Activated naive CD4-positive, alpha-beta T cell treated with anti-CD3 and anti-CD28 coated beads, Interleukin-2, amount 10 ng/mL, durations not matched to agents 7 days and 5 days (primary cell): ENCODE measurements around the gene PGLYRP2.
A peak's percentile ranks its signal among the peaks of the same experiment; 100 is the strongest.

Source experiments
- CTCF ChIA-PET: fragments of 350-600 bp; sonication (Branson Sonifier 250); formaldehyde crosslinking; loops from one replicate; lab custom pipeline; 2021; ENCODE audit warnings: antibody characterized with exemption; lab: Charles Lee
- DNase-seq: peaks from one replicate; pipeline ENCODE4 v3.0.0-alpha.2; 2020
- H3K27ac Mint-ChIP-seq: one replicate; pipeline ENCODE4 v1.8.0; 2021; ENCODE audit warnings: mild to moderate bottlenecking, moderate library complexity, mixed read lengths
- H3K27me3 Mint-ChIP-seq: one replicate; pipeline ENCODE4 v1.8.0; 2021; ENCODE audit warnings: mild to moderate bottlenecking, mixed read lengths
- H3K36me3 Mint-ChIP-seq: one replicate; pipeline ENCODE4 v1.8.0; 2021; ENCODE audit warnings: mixed read lengths
- H3K4me1 Mint-ChIP-seq: one replicate; pipeline ENCODE4 v1.8.0; 2021; ENCODE audit warnings: mixed read lengths
- H3K4me3 Mint-ChIP-seq: one replicate; pipeline ENCODE4 v1.8.0; 2021; ENCODE audit warnings: mild to moderate bottlenecking, moderate library complexity, mixed read lengths
- H3K9me3 Mint-ChIP-seq: one replicate; pipeline ENCODE4 v1.8.0; 2021; ENCODE audit warnings: mixed read lengths

PGLYRP2 gene

DNA sequence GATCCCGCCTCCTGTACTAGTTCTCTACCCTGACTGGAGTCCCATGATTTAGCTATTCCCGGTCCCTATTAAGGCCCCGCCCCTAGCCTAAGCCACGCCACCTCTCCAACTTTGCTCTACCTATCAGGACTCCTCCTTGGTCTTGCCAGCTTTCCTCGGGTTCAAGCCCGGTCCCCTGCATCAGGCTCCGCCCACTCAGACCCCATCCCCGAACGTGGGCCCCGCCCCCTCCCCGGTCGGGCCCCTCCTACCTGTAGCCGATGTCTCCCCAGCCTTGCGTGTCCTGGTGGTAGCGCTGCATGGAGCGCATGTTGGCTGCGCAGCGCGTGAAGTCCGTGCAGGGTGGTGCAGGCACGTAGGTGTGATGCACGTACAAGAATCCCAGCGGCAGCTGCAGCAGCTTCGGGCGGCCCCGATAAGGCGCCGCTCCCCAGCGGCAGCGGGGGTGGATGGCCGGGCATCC lies 7.6 kb downstream of the PGLYRP2 start:
- H3K4me3 Mint-ChIP-seq: no peak overlapping the region
- H3K27ac Mint-ChIP-seq: no peak overlapping the region
- peaks cover 50% of the 10 kb centered on the region for H3K4me1 Mint-ChIP-seq
- peaks cover 6% of the 10 kb centered on the region for H3K36me3 Mint-ChIP-seq
- CTCF ChIA-PET: no interaction called here
- peaks cover 32% of the 10 kb centered on the region for H3K27me3 Mint-ChIP-seq
- DNase-seq: no peak
- no peaks in the 10 kb centered on the region for H3K9me3 Mint-ChIP-seq

DNA sequence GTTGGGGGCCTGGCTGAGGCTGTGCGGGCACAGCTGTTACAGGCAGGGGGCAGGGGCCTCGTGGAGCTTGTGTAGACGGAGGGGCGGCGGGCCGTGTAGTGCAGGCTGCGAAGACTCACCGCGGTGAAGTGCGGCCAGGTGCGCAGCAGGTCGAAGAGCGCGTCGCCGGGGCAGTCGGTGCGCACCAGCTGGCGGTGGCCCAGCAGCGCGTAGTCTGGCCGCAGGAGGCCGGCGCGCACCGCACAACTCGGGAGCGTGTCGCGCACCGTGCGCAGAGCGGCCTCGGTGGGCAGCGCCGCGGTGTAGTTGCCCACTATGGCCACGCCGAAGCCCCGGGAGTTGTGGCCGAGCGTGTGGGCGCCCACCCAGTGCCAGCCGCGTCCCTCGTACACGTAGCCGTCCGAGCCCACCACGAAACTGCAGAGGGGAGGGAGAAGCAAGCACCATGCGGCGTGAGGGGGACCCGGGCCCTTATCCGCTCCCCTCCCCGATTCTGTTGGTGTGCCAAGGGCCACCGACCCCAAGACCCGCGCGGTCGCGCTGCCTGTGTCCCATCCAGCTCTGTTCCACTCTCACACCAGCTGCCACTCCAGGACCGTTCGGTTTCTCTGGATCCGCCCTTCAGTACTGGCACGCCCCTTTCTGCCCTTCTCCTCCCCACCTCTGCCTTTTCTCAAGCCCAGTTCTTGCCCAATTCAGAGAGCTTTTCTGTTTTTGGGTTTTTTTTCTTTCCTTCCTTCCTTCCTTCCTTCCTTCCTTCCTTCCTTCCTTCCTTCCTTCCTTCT lies 9.6 kb downstream of the PGLYRP2 start:
- CTCF ChIA-PET: interaction anchor here (0.7 to 1.4 kb wide), 2 partner anchors 86 to 231 kb away, joined by 3 to 9 read pairs; no protein-coding TSS in a partner anchor
- Mint-ChIP-seq H3K4me1 (peaks cover 56% of the 10 kb centered on the region), H3K9me3 (no peaks in the 10 kb centered on the region), H3K27ac (peak overlapping the region; percentile 73), H3K27me3 (peaks cover 32% of the 10 kb centered on the region), H3K36me3 (peaks cover 6% of the 10 kb centered on the region), H3K4me3 (peak overlapping the region; percentile 72)
- DNase-seq: peak; percentile 52

- H3K9me3 Mint-ChIP-seq: no peaks in the 10 kb centered on the region
- peaks cover 61% of the 10 kb centered on the region for H3K4me1 Mint-ChIP-seq
- H3K27ac Mint-ChIP-seq: no peak overlapping the region
- CTCF ChIA-PET: interaction anchor here (1.4 kb wide), 1 partner anchor 86 kb away, joined by 9 read pairs; no protein-coding TSS in a partner anchor
- peak overlapping the region; percentile 72 for H3K4me3 Mint-ChIP-seq
- H3K36me3 Mint-ChIP-seq: peaks cover 7% of the 10 kb centered on the region
- no peak for DNase-seq
- H3K27me3 Mint-ChIP-seq: peaks cover 32% of the 10 kb centered on the region
Observed at GRCh38 chr19:15468675-15469512, 10.4 kb downstream of the PGLYRP2 start.

GRCh38 chr19:15467734-15468214 lies 11.5 kb downstream of the PGLYRP2 start:
- H3K4me3 Mint-ChIP-seq: no peak overlapping the region
- peak overlapping the region; percentile 87 for H3K27ac Mint-ChIP-seq
- CTCF ChIA-PET: interaction anchor here (1.3 to 1.8 kb wide), 3 partner anchors 44 to 88 kb away, joined by 3 to 7 read pairs (median 6); partner anchors contain the start of gene AKAP8L
- peaks cover 15% of the 10 kb centered on the region for H3K36me3 Mint-ChIP-seq
- peaks cover 30% of the 10 kb centered on the region for H3K27me3 Mint-ChIP-seq
- no peaks in the 10 kb centered on the region for H3K9me3 Mint-ChIP-seq
- H3K4me1 Mint-ChIP-seq: peaks cover 64% of the 10 kb centered on the region
- no peak for DNase-seq

- Mint-ChIP-seq H3K9me3 (no peaks in the 10 kb centered on the region), H3K4me3 (peak overlapping the region; percentile 4), H3K4me1 (peaks cover 69% of the 10 kb centered on the region), H3K27me3 (peaks cover 27% of the 10 kb centered on the region), H3K27ac (peak overlapping the region; percentile 87), H3K36me3 (peaks cover 20% of the 10 kb centered on the region)
- CTCF ChIA-PET: interaction anchor here (0.8 to 1.8 kb wide), 4 partner anchors 45 to 89 kb away, joined by 3 to 7 read pairs (median 4); partner anchors contain the start of gene AKAP8L
- peak; percentile 77 for DNase-seq
Observed at GRCh38 chr19:15466851-15467733, 12.2 kb downstream of the PGLYRP2 start.

GRCh38 chr19:15464394-15465385 lies 14.6 kb downstream of the PGLYRP2 start, which contains the start of gene RASAL3:
Gene RASAL3, minus strand, starts transcription at chr19:15464544. Its CDS starts 186 bp downstream, at chr19:15464358.
- Mint-ChIP-seq H3K27ac (peak within 1 kb of the TSS; percentile 96), H3K4me3 (peak within 1 kb of the TSS; percentile 87), H3K9me3 (no peaks in the 10 kb centered on the region), H3K36me3 (peaks cover 38% of the 10 kb centered on the region), H3K27me3 (peaks cover 14% of the 10 kb centered on the region), H3K4me1 (peaks cover 77% of the 10 kb centered on the region)
- CTCF ChIA-PET: interaction anchor here (1.7 to 2.9 kb wide), 3 partner anchors 10 to 91 kb away, joined by 4 to 23 read pairs (median 4); partner anchors contain the start of gene AKAP8L
- peak; percentile 78 for DNase-seq

GRCh38 chr19:15463861-15464371 lies 15.4 kb downstream of the PGLYRP2 start:
- Mint-ChIP-seq H3K27me3 (peaks cover 6% of the 10 kb centered on the region), H3K4me1 (peaks cover 71% of the 10 kb centered on the region), H3K9me3 (no peaks in the 10 kb centered on the region), H3K4me3 (peak overlapping the region; percentile 87), H3K27ac (peak overlapping the region; percentile 96), H3K36me3 (peaks cover 38% of the 10 kb centered on the region)
- CTCF ChIA-PET: interaction anchor here (1.0 to 2.9 kb wide), 6 partner anchors 10 to 91 kb away, joined by 3 to 23 read pairs (median 6); partner anchors contain the start of gene AKAP8L
- peak; percentile 90 for DNase-seq

- no peaks in the 10 kb centered on the region for H3K9me3 Mint-ChIP-seq
- peaks cover 47% of the 10 kb centered on the region for H3K36me3 Mint-ChIP-seq
- peaks cover 52% of the 10 kb centered on the region for H3K4me1 Mint-ChIP-seq
- peak overlapping the region; percentile 96 for H3K27ac Mint-ChIP-seq
- no peaks in the 10 kb centered on the region for H3K27me3 Mint-ChIP-seq
- CTCF ChIA-PET: interaction anchor here (1.3 kb wide), 1 partner anchor 10 kb away, joined by 3 read pairs; no protein-coding TSS in a partner anchor
- H3K4me3 Mint-ChIP-seq: peak overlapping the region; percentile 87
- no peak for DNase-seq
Observed at GRCh38 chr19:15461694-15462093, 17.6 kb downstream of the PGLYRP2 start.

DNA sequence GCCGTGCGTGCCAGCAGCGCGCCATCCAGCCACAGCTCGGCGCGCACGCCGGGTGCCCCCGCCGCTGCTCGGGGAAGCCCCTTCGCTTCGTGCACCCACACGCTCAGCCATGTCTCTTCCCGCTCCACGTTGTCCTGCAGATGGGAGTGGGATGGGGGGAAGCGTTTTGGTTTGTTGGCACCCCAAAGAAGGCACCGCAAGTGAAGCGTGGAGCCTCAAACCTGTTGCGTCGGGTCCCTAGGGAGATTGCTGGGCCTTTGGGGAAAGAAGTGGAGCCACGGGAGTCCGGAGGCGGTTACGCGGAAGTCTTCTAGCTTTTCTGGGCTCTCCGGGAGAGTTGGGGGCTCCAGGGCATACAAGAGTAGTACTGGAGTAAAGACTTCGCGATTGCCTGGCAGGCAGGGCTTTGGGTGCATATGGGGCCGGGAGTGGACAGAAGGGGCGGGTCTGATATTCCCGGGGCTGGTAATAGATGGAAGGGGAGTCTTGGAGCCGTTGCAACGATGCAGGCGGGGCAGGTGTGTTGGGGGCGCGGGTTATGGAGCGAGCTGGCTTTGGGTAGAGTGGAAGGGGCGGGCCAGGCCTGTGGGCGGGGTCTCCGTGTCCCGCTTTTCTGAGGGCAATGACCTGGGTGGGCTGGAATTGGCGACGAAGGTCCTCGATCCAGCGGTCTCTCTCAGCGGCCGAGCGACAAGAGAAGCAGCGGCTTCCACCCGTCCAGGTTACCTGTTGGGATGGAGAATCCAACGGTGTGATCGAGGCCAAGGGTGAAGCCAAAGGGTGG lies 21.4 kb downstream of the PGLYRP2 start:
- Mint-ChIP-seq H3K27ac (no peak overlapping the region), H3K4me1 (peaks cover 35% of the 10 kb centered on the region), H3K27me3 (no peaks in the 10 kb centered on the region), H3K9me3 (no peaks in the 10 kb centered on the region), H3K36me3 (peaks cover 71% of the 10 kb centered on the region), H3K4me3 (no peak overlapping the region)
- CTCF ChIA-PET: interaction anchor here (0.6 kb wide), 1 partner anchor 366 kb away, joined by 3 read pairs; no protein-coding TSS in a partner anchor
- no peak for DNase-seq

GRCh38 chr19:15456871-15457700 lies 22.2 kb downstream of the PGLYRP2 start:
- no peak overlapping the region for H3K27ac Mint-ChIP-seq
- H3K4me3 Mint-ChIP-seq: no peak overlapping the region
- CTCF ChIA-PET: no interaction called here
- H3K36me3 Mint-ChIP-seq: peaks cover 69% of the 10 kb centered on the region
- no peaks in the 10 kb centered on the region for H3K9me3 Mint-ChIP-seq
- H3K4me1 Mint-ChIP-seq: peaks cover 27% of the 10 kb centered on the region
- DNase-seq: peak; percentile 30
- H3K27me3 Mint-ChIP-seq: no peaks in the 10 kb centered on the region

DNA sequence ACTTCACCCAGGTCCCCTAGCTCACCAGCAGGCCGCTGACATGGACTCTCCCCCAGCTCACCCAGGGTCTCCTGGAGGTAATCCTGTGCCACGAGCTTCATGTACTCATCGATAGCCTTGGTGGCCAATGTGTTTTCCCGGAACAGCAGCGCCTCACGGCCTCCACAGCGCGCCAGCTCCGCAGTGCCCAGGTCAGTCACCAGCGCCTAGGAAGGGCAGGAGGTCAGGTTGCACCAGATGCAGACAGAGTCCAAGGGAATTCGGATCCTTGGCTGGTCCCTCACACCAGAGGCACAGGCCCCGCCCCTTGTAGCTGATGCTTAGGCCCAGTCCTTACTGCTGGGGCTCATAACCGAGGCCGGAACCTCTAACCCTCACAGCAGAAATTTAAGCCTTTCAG lies 22.9 kb downstream of the PGLYRP2 start:
- CTCF ChIA-PET: no interaction called here
- peaks cover 21% of the 10 kb centered on the region for H3K4me1 Mint-ChIP-seq
- H3K27me3 Mint-ChIP-seq: no peaks in the 10 kb centered on the region
- no peak for DNase-seq
- no peak overlapping the region for H3K27ac Mint-ChIP-seq
- no peak overlapping the region for H3K4me3 Mint-ChIP-seq
- peaks cover 68% of the 10 kb centered on the region for H3K36me3 Mint-ChIP-seq
- no peaks in the 10 kb centered on the region for H3K9me3 Mint-ChIP-seq
